ENCODE measurements around the gene PRDX3.

PRDX3 gene

GRCh38 chr10:119131512-119132240 is 46.9 kb downstream of the PRDX3 start:
- no peak for DNase-seq (ENCODE audit: low read depth in 2 of 2, low spot score in 1 of 2)

- DNase-seq (ENCODE audit: low read depth in 2 of 2, low spot score in 1 of 2) = no peak
These were observed 48.9 kb downstream of the PRDX3 start for GRCh38 chr10:119129721-119130120.

DNA sequence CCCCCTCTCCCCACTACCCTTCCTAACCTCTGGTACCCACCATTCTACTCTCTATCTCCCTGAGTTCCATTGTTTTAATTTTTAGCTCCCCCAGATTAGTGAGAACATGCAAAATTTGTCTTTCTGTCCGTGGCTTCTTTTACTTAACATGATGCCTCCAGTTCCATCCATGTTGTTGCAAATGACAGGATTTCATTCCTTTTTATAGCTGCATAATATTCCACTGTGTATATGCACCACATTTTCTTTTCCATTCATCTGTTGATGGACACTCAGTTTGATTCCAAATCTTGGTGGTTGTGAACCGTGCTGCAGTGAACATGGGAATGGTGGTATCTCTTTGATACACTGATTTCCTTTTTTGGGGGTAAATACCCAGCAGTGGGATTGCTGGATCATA is 52.7 kb downstream of the PRDX3 start:
- DNase-seq (ENCODE audit: low read depth in 2 of 2, low spot score in 1 of 2) = no peak

GRCh38 chr10:119120875-119121274 is 57.7 kb downstream of the PRDX3 start:
- no peak for DNase-seq (ENCODE audit: low read depth in 2 of 2, low spot score in 1 of 2)

DNA sequence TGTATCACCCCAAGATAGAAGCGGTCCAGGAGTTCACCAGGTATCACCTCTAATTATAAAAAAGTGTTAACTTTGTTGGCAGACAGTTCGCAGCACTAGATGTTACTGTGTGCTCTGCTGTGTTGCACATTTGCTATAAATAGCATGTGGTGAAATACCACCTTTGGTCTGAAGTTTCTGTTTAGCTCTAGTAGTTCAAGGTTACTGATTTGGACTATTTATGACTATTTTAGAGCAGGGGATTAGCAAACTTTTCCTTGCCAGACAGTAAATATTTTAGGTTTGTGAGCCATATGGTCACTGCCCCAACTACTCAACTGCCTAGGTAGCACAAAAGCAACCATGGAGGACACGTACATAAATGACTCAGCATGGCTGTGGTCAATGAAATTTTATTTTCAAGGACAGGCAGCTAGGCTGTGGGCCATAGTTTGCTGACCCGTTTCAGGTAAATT is 58.2 kb downstream of the PRDX3 start:
- DNase-seq (ENCODE audit: low read depth in 2 of 2, low spot score in 1 of 2) = no peak

DNA sequence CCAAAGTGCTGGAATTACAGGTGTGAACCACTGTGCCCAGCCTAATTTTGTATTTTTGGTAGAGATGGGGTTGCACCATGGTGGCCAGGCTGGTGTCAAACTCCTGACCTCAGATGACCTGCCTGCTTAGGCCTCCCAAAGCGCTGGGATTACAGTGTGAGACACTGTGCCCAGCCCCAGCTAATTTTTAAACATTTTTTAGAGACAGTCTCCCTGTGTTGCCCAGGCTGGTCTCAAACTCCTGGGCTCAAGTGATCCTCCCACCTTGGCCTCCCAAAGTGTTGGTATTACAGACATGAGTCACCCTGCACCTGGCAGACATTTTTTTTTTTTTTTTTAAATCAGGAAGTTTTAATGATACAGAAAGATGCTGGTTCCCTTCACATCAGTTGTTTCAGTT is 59.2 kb downstream of the PRDX3 start:
- DNase-seq (ENCODE audit: low read depth in 2 of 2, low spot score in 1 of 2) = no peak

DNA sequence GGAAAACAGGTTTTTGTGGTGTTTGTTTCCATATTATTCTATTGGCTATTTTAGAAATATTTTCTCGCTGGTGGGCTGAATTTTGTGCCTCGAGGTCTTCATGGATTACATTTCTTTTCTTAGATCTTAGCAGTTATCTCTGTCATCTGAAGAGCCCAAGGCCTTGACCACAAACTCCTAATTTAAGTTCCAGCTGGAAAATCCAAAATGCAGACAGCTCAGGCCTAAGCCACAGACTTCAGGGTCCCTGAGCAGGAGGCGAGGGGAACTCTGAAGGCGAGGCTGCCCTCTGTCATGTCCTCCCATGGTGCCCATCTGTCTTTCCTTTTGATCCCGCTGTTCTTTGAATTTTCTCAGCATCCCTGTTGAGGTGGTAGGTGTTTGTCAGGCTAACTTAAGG is 60.4 kb downstream of the PRDX3 start:
- DNase-seq (ENCODE audit: low read depth in 2 of 2, low spot score in 1 of 2) = no peak

Measured in stimulated activated CD8-positive, alpha-beta memory T cell treated with anti-CD3 and anti-CD28 coated beads, Interleukin-4, amount 100 ng/mL, for 4 hours (primary cell).